ENCODE data around the gene TGFBRAP1.

- TF ChIP-seq FOS (IDR thresholded peaks at IDR 0.05; ENCODE audit: extremely low read depth, insufficient read length): no peak
- TF ChIP-seq POLR2AphosphoS5 (IDR thresholded peaks at IDR 0.05; ENCODE audit: control insufficient read depth, insufficient read depth, low read depth, low read length): no peak
- TF ChIP-seq CEBPG (CRISPR knock-in tag; IDR thresholded peaks at IDR 0.05): no peak
- TF ChIP-seq CEBPG (tag; conservative IDR thresholded peaks at IDR 0.05 in 1 of 2, IDR thresholded peaks at IDR 0.05 in 1 of 2): no peak
- no peak for TF ChIP-seq NUFIP1 (IDR thresholded peaks at IDR 0.05; ENCODE audit: partially characterized antibody)
- TF ChIP-seq ATF6 (CRISPR knock-in tag; IDR thresholded peaks at IDR 0.05): no peak
- TF ChIP-seq FOXA1 (IDR thresholded peaks at IDR 0.05; ENCODE audit: borderline replicate concordance): no peak
- TF ChIP-seq SMAD1 (IDR thresholded peaks at IDR 0.05; ENCODE audit: low read depth, low read length, partially characterized antibody): no peak
- no peak for TF ChIP-seq ZBTB11 (CRISPR knock-in tag; IDR thresholded peaks at IDR 0.05)
- TF ChIP-seq ZNF449 (CRISPR knock-in tag; IDR thresholded peaks at IDR 0.05): no peak
These were observed 1.8 kb downstream of the TGFBRAP1 start for GRCh38 chr2:105327690-105328089.
